Activated CD8-positive, alpha-beta memory T cell treated with anti-CD3 and anti-CD28 coated beads for 1 hour (primary cell): ENCODE results near the gene HBD.
"Not testable (repeated sequence)": the region's sequence is repeated elsewhere in the genome, so short reads cannot be mapped to it uniquely, and the experiment has no call there.

ENCODE experiments used
- DNase-seq, 2 donors: peaks; one replicate each; pipeline ENCODE4 v3.0.0-alpha.2; 2020; ENCODE audit warnings: low read depth in 1 of 2; ENCODE audit errors: extremely low read depth in 1 of 2

Gene HBD

DNA sequence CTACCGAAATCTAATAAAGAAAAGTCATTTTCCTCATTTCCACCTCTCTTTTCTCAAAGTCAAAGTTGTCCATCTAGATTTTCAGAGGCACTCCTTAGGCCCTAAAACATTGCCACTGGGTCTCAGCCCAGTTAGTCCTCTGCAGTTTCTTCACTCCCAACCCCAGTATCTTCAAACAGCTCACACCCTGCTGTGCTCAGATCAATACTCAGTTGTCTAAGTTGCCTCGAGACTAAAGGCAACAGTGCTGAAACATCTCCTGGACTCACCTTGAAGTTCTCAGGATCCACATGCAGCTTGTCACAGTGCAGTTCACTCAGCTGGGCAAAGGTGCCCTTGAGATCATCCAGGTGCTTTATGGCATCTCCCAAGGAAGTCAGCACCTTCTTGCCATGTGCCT is 19.7 kb upstream of the HBD start:
- DNase-seq: not testable (repeated sequence)

DNA sequence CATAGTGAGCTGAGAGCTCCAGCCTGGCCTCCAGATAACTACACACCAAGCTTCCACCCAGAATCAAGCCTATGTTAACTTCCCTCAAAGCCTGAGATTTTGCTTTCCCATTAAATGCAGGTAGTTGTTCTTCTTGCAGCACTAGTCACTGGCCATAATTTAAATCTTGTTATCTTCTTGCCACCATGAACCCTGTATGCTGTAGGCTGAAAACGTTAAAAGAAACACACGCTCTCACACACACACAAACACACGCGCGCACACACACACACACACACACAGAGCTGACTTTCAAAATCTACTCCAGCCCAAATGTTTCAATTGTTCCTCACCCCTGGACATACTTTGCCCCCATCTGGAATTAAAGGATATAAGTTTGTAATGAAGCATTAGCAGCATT is 19.2 kb upstream of the HBD start:
- DNase-seq: not testable (repeated sequence)

DNA sequence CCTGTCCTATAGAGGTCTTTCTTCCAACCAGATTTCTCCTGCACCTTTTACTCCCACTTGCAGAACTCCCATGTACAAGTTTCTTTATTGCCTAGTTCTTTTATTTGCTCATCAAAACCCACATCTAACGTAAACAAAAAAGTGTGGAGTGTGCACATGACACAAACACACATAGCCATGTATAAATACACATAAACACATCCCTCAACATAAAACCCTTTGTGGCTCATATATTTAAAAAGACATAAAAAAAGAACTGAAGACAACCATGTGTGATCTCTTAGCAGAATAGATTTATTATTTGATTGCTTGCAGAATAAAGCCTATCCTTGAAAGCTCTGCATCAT is 18.6 kb upstream of the HBD start:
- DNase-seq: no peak

DNA sequence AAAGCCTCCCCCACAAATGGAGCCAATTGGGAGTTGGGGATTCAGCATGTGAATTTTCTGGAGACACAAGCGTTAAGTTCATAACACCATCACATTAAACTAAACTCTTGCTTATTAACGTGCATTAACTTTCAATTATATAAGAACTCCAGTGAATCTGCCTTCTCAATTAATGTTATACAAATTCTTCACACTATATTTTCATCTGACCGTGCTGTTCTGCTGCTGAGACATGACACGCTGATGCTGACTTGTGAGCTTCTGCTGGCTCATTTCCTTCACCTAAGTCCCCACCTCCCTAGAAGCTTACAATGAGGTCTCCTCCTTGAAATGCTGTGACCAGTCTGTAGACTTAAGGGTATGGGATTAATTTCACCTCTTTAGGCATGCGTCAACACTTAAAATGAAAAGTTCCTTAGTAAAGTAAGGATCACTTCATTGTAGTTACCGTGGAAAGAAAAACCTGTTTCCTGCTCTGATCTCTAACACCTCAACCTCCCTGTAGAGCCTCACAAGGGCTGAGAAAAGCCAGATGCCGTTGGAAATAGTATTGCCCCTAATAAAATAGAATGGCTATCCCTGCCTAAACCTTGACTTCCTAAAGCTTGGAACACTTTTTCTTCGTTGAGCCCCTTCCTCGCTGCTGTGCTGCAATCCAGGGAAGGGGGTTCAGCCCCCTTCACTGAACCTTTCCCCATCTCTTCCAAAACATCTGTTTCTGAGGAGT is 18.1 kb upstream of the HBD start:
- DNase-seq: no peak

DNA sequence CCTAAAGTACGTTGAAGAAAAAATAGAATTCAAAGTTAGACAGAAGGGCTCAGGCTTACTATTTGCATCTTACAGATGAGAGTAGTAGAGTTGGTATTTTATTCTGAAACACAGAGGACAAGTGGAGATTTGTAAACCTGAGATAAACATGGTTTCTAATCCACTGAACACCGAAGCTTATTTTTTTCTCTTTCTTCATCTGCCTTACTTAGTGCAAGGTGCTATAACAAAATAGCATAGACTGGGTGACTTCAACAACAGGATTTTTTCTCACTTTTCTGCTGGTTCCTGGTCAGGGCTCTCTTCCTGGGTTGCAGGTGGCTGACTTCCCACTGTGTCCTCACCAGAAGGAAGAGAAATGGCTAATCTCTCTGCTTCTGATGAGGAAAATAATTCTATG is 17.5 kb upstream of the HBD start:
- DNase-seq: no peak

DNA sequence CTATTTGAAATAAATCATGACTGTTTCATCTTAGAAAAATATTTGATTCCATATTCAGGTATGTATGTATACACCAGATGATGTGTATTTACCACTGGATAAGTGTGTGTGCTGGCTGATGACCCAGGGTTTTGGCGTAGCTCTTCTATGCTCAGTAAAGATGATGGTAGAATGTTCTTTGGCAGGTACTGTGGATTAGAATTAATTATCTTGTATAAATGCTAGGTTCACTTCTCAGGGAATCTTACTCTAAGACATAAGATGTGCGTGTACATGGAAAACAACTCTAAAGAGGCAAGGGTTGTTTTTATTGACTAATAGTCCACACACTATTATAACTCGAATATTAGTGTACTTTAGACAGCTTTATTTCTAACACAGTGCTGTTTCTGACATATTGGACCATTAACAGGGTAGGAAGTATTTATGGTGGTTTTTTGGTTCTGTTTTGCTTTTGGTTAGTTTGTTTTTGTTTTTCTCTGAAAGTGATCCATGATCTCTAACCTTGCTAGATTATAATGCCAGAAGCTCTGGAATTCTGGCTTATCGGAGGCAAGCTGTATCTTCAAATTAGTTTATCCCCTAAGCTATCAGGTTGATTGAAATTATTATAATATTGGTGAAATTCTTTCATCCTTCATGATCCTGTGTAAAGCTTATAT is 16.4 kb upstream of the HBD start:
- DNase-seq: no peak

DNA sequence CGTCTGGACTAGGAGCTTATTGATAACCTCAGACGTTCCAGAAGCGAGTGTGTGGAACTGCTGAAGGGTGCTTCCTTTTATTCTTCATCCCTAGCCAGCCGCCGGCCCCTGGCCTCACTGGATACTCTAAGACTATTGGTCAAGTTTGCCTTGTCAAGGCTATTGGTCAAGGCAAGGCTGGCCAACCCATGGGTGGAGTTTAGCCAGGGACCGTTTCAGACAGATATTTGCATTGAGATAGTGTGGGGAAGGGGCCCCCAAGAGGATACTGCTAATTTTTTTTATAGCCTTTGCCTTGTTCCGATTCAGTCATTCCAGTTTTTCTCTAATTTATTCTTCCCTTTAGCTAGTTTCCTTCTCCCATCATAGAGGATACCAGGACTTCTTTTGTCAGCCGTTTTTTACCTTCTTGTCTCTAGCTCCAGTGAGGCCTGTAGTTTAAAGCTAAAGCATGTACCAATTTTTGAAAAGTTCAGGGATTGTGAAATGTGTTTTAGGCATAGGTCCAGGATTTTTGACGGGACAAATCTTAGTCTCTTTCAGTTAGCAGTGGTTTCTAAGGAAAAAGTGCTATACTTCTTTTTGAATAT is 15.6 kb upstream of the HBD start, which contains the start of gene HBG1:
Gene HBG1 (minus strand): TSS at position 51 of the 590 bp plus-strand sequence. CDS start 53 bp downstream, outside the sequence.
- not testable (repeated sequence) for DNase-seq

DNA sequence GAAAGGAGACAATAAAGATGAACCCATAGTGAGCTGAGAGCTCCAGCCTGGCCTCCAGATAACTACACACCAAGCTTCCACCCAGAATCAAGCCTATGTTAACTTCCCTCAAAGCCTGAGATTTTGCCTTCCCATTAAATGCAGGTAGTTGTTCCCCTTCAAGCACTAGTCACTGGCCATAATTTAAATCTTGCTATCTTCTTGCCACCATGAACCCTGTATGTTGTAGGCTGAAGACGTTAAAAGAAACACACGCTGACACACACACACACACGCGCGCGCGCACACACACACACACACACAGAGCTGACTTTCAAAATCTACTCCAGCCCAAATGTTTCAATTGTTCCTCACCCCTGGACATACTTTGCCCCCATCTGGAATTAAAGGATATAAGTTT is 14.2 kb upstream of the HBD start:
- not testable (repeated sequence) for DNase-seq

DNA sequence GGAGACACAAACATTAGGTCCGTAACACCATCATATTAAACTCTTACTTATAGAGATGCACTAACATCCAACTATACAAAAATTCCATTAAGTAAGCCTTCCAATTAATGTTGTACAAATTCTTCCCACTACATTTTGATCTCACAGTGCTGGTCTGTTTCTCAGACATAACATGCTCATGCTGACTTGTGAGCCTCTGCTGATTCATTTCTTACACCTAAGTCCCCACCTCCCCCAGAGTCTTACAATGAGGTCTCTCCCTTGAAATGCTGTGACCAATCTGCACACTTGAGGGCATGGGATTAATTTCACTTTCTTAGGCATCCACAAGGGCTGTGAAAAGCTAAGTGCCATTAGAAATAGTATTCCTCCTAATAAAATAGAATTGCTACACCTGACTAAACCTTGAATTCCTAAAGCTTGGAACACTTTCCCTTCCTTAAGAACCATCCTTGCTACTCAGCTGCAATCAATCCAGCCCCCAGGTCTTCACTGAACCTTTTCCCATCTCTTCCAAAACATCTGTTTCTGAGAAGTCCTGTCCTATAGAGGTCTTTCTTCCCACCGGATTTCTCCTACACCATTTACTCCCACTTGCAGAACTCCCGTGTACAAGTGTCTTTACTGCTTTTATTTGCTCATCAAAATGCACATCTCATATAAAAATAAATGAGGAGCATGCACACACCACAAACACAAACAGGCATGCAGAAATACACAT is 13.3 kb upstream of the HBD start:
- DNase-seq: no peak

DNA sequence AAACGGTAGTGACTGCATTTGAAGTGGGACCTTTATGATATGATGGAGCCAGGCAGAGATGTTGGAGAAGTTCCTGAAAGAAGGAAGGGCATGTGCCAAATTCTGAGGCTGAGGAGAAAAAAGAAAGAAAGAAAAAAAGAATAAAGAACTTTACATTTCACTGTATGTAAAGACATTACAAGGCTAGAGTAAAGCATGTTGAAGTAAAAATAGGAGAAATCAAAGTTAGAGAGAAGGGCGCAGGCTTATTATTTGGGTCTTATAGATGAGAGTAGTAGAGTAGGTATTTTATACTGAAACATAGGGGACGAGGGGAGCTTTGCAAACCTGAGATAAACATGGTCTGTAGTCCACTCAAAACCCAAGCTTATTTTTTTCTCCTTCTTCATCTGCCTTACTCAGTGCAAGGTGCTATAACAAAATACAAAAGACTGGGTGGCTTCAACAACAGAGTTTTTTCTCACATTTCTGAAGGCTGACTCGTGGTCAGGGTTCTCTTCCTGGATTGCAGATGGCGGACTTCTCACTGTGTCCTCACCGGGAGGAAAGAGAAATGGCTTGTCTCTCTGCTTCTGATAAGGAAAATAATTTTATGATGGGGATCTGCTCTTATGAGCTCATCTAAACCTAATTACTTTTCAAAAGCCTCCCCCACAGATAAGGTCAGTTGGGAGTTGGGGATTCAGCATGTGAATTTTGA is 12.6 kb upstream of the HBD start:
- DNase-seq: no peak

DNA sequence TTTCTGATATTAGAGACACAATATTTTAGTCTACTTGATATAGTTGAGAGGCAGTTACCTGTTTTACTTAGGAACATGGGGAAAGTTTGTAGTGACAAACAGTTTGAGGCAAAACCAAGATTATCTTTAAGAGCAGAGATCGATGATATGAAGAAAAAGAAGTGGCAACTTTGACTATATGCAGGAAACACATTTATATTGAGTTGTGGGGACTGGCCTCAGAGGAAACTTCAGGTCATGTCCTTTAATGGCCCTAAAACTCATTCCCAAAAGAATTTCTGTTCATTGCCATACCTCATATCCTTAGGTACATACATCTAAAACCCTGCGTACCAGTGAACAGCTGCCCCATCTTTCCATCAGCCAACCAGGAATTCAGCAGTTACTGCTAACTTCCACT is 10.9 kb upstream of the HBD start:
- no peak for DNase-seq

DNA sequence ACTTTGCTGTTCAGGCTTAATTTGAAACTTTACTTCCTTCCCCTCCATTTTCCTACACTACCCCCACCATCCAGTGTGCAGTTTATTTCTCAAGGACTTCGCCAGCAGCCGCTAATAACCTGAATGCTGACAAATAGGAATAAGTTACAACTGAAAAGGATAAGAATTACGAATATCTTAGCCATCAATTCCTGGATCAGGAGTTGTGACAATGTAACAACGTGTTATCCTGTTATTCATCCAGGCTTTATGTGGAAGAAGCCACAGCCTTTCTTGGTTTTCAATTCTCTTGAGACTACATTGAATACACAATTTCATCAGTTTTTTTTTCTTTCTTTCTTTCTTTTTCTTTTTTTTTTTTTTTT is 9.5 kb upstream of the HBD start:
- DNase-seq: no peak

DNA sequence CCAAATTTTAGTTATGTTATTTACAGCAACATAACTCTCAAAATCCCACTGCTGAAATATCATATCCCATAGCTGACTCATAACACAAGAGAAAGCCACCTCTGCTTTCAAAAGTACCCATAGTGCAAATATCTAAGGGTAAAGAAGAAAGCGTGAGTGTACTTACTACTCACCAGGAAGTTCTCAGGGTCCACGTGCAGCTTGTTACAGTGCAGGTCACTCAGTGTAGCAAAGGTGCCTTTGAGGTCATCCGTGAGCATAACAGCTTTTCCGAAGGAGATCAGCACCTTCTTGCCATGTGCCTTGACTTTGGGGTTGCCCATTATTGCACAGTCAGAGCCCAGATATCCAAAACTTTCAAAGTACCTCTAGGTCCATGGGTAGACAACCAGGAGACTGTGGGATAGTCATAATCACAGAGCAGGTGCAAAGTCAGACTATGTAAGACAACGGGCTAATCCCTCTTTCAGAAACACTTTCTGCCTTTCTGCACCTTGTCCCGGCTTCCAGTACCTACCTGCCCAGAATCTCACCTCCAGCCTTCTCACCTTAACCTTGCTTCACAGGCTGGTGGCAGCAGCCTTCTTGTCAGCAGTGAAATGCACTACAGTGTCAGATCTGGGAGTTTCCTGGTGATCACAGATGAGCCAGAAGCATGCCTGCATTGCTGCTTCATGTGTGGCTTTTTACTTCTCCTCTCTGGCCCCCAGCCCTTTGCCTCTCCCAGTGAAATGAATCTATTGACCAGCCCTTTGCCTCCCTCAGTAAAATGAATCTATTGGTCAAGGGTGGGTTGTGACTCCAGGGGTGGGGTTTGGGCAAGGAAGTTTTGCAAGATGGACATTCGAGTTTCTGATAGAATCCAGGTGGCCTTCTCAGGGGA is 8.9 kb upstream of the HBD start:
- DNase-seq: no peak

DNA sequence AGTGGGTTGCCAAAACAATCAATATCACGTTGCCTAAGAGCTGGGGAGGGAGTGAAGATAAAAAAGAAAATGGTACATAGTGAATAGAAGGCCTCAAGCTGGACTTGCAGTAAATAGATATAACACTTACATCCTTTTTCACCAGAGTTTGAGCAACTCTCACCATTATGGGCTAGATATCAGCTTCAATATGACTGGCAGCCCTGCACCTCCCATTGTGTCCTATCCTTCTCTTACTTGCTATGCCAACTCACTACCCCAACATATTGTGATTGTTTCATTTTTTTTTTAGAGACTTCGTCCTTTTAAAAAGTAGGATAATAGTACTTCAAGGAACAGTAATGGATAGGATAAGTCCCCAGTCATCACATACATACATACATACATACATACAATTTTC is 7.9 kb upstream of the HBD start:
- DNase-seq: no peak

DNA sequence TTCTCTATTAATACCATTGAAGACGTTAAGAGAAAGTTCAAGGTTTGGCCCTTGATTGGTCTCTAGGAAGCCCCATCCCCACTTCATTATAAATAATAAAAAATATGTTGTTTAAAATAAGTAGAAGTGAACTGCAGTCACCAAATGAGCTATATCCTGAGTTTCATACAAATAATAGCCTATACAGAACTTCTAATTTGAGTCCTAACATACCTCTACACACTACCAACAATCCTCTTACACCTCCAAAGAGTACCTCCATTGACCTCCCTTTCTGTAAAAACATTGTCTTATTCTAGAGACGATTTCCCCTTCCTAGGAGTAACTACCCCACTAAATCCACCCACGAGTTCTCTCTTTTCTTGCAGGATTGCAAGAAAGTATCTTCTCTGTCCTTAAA is 7.2 kb upstream of the HBD start:
- no peak for DNase-seq

DNA sequence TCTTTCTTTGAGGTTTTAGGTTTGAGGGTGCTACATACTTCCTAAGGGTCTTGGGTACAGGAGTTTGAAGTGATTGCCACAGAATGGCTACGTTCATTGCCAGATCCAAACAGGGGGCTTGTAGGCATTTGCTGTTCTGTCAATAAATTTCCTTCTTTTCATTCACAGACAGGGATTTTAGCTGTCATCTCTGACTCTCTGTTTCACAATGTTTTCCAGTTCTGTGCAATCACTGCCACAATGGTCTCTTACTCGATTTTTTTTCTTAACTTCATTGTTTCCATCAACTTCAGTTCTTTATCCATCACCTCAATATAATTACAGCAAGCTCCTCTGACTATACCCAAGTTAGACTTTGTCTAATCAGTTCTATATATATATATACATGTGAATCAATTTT is 6.2 kb upstream of the HBD start:
- no peak for DNase-seq

DNA sequence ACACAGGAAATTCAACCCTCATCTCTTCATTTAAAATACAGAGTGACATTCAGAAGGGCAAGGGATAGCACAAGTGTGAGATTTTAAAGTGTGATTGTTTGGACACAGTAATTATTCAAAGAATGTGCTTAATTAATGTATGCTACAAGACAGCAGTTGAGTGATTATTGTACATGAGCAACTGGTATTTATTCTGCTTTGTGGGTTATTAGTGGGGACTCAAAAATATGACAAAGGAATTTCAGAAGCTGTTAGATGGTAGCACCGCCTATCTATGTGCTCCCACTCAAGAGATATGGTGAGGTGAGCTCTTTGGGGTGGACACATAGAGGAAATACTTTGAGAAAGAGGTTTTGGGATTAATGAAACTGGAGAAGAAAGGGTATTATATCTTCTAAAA is 5.8 kb upstream of the HBD start:
- no peak for DNase-seq

DNA sequence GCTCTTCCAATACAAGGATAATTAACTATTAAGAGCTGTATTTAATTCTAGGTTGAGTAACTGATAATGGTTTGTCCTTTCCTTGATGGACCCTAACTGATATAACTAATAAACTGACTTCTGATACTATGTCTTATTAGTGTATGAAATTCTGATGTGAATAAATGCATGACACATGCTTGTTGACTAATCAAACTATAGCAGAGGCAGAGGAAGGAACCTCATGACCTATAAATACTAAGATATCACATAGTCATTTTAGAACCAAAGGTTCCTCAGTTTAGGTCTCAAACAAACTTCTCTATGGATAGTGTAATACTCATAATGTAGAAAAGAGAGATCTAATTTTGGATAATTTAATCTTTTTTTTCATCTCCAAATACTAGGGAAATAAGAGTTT is 4.8 kb upstream of the HBD start:
- DNase-seq: no peak

DNA sequence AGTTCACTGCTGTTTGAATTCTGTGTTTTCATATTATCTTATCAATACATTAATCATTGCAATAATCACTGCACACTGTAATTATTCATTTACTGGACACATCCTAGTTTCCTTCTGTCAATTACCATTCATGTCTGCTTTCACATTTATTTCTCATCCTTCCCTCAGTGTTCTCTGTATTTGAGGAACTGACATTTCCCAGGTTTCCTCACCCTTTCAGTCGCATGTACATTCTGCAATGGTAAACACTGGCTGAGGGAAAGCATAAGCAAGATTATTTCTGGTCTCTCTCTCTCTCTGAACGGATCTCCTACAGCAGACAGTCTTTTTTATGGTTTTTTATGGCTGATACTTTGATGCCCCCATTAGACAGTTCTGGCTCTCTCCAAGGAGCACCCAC is 4.2 kb upstream of the HBD start:
- no peak for DNase-seq

DNA sequence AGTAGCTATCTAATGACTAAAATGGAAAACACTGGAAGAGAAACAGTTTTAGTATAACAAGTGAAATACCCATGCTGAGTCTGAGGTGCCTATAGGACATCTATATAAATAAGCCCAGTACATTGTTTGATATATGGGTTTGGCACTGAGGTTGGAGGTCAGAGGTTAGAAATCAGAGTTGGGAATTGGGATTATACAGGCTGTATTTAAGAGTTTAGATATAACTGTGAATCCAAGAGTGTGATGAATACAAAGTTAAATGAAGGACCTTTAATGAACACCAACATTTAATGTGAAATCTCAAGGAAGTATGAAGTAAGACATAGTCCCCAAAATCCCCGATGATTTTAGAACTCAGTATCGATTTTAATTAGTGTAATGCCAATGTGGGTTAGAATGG is 3.1 kb upstream of the HBD start:
- DNase-seq: no peak
